GM12878 (cell line): Measurements from ENCODE around the gene EGR4. TPM values are rescaled to one million over a fixed set of nuclear protein-coding genes. Genes with fewer than 3 reads are reported as not detected.

Source experiments
- ATAC-seq: fragments of 200-7000 bp; cut with Tn5 transposase; 3 replicates; pipeline ENCODE4 v1.9.1; 2020; ENCODE audit warnings: mild to moderate bottlenecking, moderate library complexity
- BruUV-seq: library from RNA; stranded (reverse); fragments of 400-500 nt; replicated peaks from 2 replicates; lab custom pipeline; 2021; lab: Mats Ljungman, UMichigan
- CTCF ChIA-PET: fragments of 300-600 bp; sonication (Branson Sonifier 250); formaldehyde crosslinking; extraction: SDS; loops from one replicate; lab custom pipeline; 2021; ENCODE audit warnings: inconsistent platforms; lab: Yijun Ruan, JAX
- POLR2A ChIA-PET: fragments of 350-600 bp; formaldehyde crosslinking; extraction: SDS; loops from one replicate; lab custom pipeline; 2021; ENCODE audit warnings: inconsistent platforms; lab: Charles Lee
- RAD21 ChIA-PET: fragments of 300-600 bp; sonication (Branson Sonifier 250); formaldehyde crosslinking; loops from one replicate; lab custom pipeline; 2023; ENCODE audit warnings: antibody characterized with exemption; ENCODE audit not compliant: unreplicated experiment; lab: Charles Lee
- SMC1A ChIA-PET: fragments of 300-600 bp; sonication (Branson Sonifier 250); formaldehyde crosslinking; loops from one replicate; lab custom pipeline; 2023; ENCODE audit not compliant: unreplicated experiment, uncharacterized antibody; lab: Charles Lee
- DNase-seq: peaks from one replicate; pipeline ENCODE4 v3.0.0-alpha.2; 2011; ENCODE audit warnings: low read depth, low spot score
- FAIRE-seq: peaks from 3 replicates; lab custom pipeline; 2011; peaks lifted over from hg19 to GRCh38; lab: Jason Lieb, UNC
- H2AFZ ChIP-seq: 2 replicates; pipeline ENCODE4 v1.6.0; 2011; ENCODE audit warnings: low read depth, low read length, control low read depth; ENCODE audit not compliant: control insufficient read depth
- H3K27ac ChIP-seq: 2 replicates; pipeline ENCODE4 v1.5.1; 2011; ENCODE audit warnings: control low read depth; ENCODE audit not compliant: control insufficient read depth, insufficient read depth
- H3K27me3 ChIP-seq, 2 experiments: replicated peaks in 1 of 2; 2 replicates each; pipeline versions ENCODE4 v1.6.0 to v1.6.1; 2011; ENCODE audit warnings: low read length in 1 of 2; ENCODE audit not compliant: control insufficient read depth in 2 of 2, insufficient read depth in 2 of 2
- H3K36me3 ChIP-seq, 2 experiments: 2 replicates each; pipeline ENCODE4 v1.5.1; 2011; ENCODE audit warnings: low read length in 1 of 2; ENCODE audit not compliant: control insufficient read depth in 2 of 2, insufficient read depth in 2 of 2
- H3K4me1 ChIP-seq: 2 replicates; pipeline ENCODE4 v1.6.1; 2011; ENCODE audit warnings: mild to moderate bottlenecking, low read length, moderate library complexity, mixed read lengths; ENCODE audit not compliant: control insufficient read depth, insufficient read depth
- H3K4me2 ChIP-seq: 2 replicates; pipeline ENCODE4 v1.6.0; 2011; ENCODE audit warnings: control low read depth; ENCODE audit not compliant: control insufficient read depth, insufficient read depth
- H3K4me3 ChIP-seq: fragments of 200-600 bp; sonication (generic); 2 replicates; pipeline ENCODE4 v1.5.1; 2016
- H3K79me2 ChIP-seq: 2 replicates; pipeline ENCODE4 v1.6.0; 2011; ENCODE audit warnings: low read length; ENCODE audit not compliant: control insufficient read depth, insufficient read depth
- H3K9ac ChIP-seq: 2 replicates; pipeline ENCODE4 v1.8.0; 2011; ENCODE audit warnings: low read length, control low read depth, mixed read lengths; ENCODE audit not compliant: control insufficient read depth, insufficient read depth
- H3K9me3 ChIP-seq: replicated peaks from 3 replicates; pipeline ENCODE4 v1.5.1; 2011; ENCODE audit warnings: mild to moderate bottlenecking, low read length; ENCODE audit not compliant: control insufficient read depth, insufficient read depth
- H4K20me1 ChIP-seq: 2 replicates; pipeline ENCODE4 v1.6.0; 2011; ENCODE audit not compliant: control insufficient read depth, insufficient read depth
- PML ChIP-seq: IDR thresholded peaks from 2 replicates; pipeline ENCODE4 v1.6.1; 2012; ENCODE audit warnings: low read length, inconsistent platforms
- ZBTB40 ChIP-seq: fragments of 450-650 bp; IDR thresholded peaks from 2 replicates; pipeline ENCODE4 v1.6.1; 2016; ENCODE audit warnings: mild to moderate bottlenecking, moderate library complexity, borderline replicate concordance
- WGBS: methylation state at CpG from one replicate; pipeline ENCODE4 v1.1.6; 2016; ENCODE audit warnings: low lambda C conversion rate; ENCODE audit not compliant: insufficient replicate concordance, insufficient coverage; ENCODE audit errors: missing lambda C conversion rate; 5-methylcytosine and 5-hydroxymethylcytosine counted together
- in situ Hi-C: fragments of 300-500 bp; cut with MboI; formaldehyde crosslinking; loops from 9 replicates; pipeline ENCODE4 v1.14.3; 2018; ENCODE audit warnings: mixed read lengths
- intact Hi-C: fragments of 100-400 bp; cut with micrococcal nuclease; formaldehyde crosslinking; loops from one replicate; pipeline ENCODE4 v1.14.2; 2022; ENCODE audit not compliant: unreplicated experiment
- polyA plus RNA-seq, 11 experiments: library from polyadenylated mRNA; depleted of rRNA in 4 of 11; unstranded in 6 of 11; stranded (reverse) in 5 of 11; fragments of >200 nt; fragmentation: Nextera tagmentation in 4 of 11; fragmentation: Illumina TruSeq in 1 of 11; extraction: Ambion mirVana in 4 of 11; extraction: Trizol in 1 of 11; gene quantifications; 1 replicate in 1 of 11; 2 replicates in 10 of 11; pipeline versions ENCODE4 v1.2.1 to v1.2.3, GENCODE V29; 2011 to 2016; ENCODE audit warnings: inconsistent platforms in 2 of 11, missing spikeins in 2 of 11, low read depth in 1 of 11
- total RNA-seq, 4 experiments: library from RNA; depleted of rRNA in 3 of 4; stranded (reverse); fragments of >200 nt in 3 of 4; fragmentation: Illumina TruSeq in 1 of 4; extraction: Trizol in 1 of 4; gene quantifications; 2 replicates each; pipeline versions ENCODE4 v1.2.1 to v1.2.3, GENCODE V29; 2013 to 2021
- TF ChIP-seq, protein P1 (sequence below): fragments of 450-650 bp; IDR thresholded peaks from 2 replicates; pipeline ENCODE4 v1.6.1; 2017; ENCODE audit warnings: mild to moderate bottlenecking, moderate library complexity

EGR4 gene
- total and polyA plus RNA-seq, 10 of the 15 experiments (the other 5 are each of a cell fraction or from before 2014, with no cell fraction given), result 0.07 TPM; not detected in 9

GRCh38 chr2:73257021-73257420 is 36.3 kb downstream of the EGR4 start (continued):
- TF ChIP-seq, protein P1, sequence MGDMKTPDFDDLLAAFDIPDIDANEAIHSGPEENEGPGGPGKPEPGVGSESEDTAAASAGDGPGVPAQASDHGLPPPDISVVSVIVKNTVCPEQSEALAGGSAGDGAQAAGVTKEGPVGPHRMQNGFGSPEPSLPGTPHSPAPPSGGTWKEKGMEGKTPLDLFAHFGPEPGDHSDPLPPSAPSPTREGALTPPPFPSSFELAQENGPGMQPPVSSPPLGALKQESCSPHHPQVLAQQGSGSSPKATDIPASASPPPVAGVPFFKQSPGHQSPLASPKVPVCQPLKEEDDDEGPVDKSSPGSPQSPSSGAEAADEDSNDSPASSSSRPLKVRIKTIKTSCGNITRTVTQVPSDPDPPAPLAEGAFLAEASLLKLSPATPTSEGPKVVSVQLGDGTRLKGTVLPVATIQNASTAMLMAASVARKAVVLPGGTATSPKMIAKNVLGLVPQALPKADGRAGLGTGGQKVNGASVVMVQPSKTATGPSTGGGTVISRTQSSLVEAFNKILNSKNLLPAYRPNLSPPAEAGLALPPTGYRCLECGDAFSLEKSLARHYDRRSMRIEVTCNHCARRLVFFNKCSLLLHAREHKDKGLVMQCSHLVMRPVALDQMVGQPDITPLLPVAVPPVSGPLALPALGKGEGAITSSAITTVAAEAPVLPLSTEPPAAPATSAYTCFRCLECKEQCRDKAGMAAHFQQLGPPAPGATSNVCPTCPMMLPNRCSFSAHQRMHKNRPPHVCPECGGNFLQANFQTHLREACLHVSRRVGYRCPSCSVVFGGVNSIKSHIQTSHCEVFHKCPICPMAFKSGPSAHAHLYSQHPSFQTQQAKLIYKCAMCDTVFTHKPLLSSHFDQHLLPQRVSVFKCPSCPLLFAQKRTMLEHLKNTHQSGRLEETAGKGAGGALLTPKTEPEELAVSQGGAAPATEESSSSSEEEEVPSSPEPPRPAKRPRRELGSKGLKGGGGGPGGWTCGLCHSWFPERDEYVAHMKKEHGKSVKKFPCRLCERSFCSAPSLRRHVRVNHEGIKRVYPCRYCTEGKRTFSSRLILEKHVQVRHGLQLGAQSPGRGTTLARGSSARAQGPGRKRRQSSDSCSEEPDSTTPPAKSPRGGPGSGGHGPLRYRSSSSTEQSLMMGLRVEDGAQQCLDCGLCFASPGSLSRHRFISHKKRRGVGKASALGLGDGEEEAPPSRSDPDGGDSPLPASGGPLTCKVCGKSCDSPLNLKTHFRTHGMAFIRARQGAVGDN, result no peak
- TF ChIP-seq, all 136 proteins: peak for 0

GRCh38 chr2:73256618-73256922 is 36.8 kb downstream of the EGR4 start:
- 0% methylated on average over 1 of the region's 1 CpG for WGBS
- H3K36me3 ChIP-seq, result peaks cover 18 to 28% of the 10 kb centered on the region in 2 experiments
- CTCF ChIA-PET, result no interaction called here

More at GRCh38 chr2:73256618-73256922, 36.8 kb downstream of the EGR4 start:
- Histone ChIP-seq H3K27ac (no peak overlapping the region), H3K4me1 (no peaks in the 10 kb centered on the region), H3K9me3 (no peaks in the 10 kb centered on the region), H3K4me3 (no peak overlapping the region), H2AFZ (no peak overlapping the region), H3K4me2 (no peak overlapping the region), H3K27me3 (no peaks in the 10 kb centered on the region), H4K20me1 (no peaks in the 10 kb centered on the region), H3K79me2 (no peaks in the 10 kb centered on the region), H3K9ac (no peak overlapping the region)
- ChIA-PET POLR2A (interaction anchor here (0.6 kb wide), 1 partner anchor 653 kb away, joined by 3 read pairs; no protein-coding TSS in a partner anchor), SMC1A (no interaction called here), RAD21 (no interaction called here)
- FAIRE-seq (no peak), ATAC-seq (no peak; the same call in 2 of the 3 replicates), DNase-seq (no peak)
- TF ChIP-seq ZBTB40 (no peak), PML (0 out of 2 replicates have a peak, but pooled peaks have one; percentile 34)
- intact Hi-C loops, result loop anchor here (2.0 kb wide), 1 partner anchor 34 kb away; no protein-coding TSS in a partner anchor
- BruUV-seq, result no TSS peak
- in situ Hi-C loops, result no loop called here
